Suprapubic skin (tissue), 4 donors: ENCODE results near the gene SLC30A3. TPM values are rescaled to one million over a fixed set of nuclear protein-coding genes. Genes with fewer than 3 reads are reported as not detected.
"Not testable (repeated sequence)": the region's sequence is repeated elsewhere in the genome, so short reads cannot be mapped to it uniquely, and the experiment has no call there.

Source experiments
- DNase-seq, 2 donors: peaks; one replicate each; pipeline ENCODE4 v3.0.0-alpha.2; 2019; ENCODE audit warnings: low spot score in 2 of 2
- H3K27ac ChIP-seq: fragments of 200-600 bp; sonication (generic); one replicate; pipeline ENCODE4 v1.5.1; 2019
- H3K27me3 ChIP-seq: fragments of 200-600 bp; sonication (generic); one replicate; pipeline ENCODE4 v1.5.1; 2019
- H3K36me3 ChIP-seq: fragments of 200-600 bp; sonication (generic); one replicate; pipeline ENCODE4 v1.5.1; 2019
- H3K4me1 ChIP-seq: fragments of 200-600 bp; sonication (generic); one replicate; pipeline ENCODE4 v1.5.1; 2019
- H3K4me3 ChIP-seq: fragments of 200-600 bp; sonication (generic); one replicate; pipeline ENCODE4 v1.5.1; 2019; ENCODE audit warnings: mild to moderate bottlenecking
- H3K9me3 ChIP-seq: fragments of 200-600 bp; sonication (generic); one replicate; pipeline ENCODE4 v1.5.1; 2019
- CTCF ChIP-seq, 2 donors: fragments of 200-600 bp in 1 of 2; fragments of 450-650 bp in 1 of 2; sonication (generic) in 1 of 2; IDR thresholded peaks; one replicate each; pipeline ENCODE4 v1.5.1; 2016 to 2019; ENCODE audit warnings: antibody characterized with exemption in 2 of 2, mild to moderate bottlenecking in 1 of 2, moderate library complexity in 1 of 2
- EP300 ChIP-seq: sonication (generic); formaldehyde crosslinking; IDR thresholded peaks from one replicate; pipeline ENCODE4 v1.6.1; 2017; ENCODE audit warnings: antibody characterized with exemption
- POLR2A ChIP-seq, 2 donors: fragments of 450-650 bp; IDR thresholded peaks; one replicate each; pipeline ENCODE4 v1.6.1; 2017; ENCODE audit warnings: antibody characterized with exemption in 2 of 2, mild to moderate bottlenecking in 2 of 2, moderate library complexity in 2 of 2
- POLR2AphosphoS5 ChIP-seq, 3 donors: sonication (generic); formaldehyde crosslinking; IDR thresholded peaks; one replicate each; pipeline ENCODE4 v1.6.1; 2017; ENCODE audit warnings: antibody characterized with exemption in 3 of 3
- WGBS: methylation state at CpG from one replicate; pipeline ENCODE4 v1.1.5; 2018; 5-methylcytosine and 5-hydroxymethylcytosine counted together
- total RNA-seq, 4 donors: library from RNA; depleted of rRNA; stranded (reverse); fragments of >200 nt; gene quantifications; one replicate each; pipeline ENCODE4 v1.1.0, GENCODE V29; 2016

SLC30A3 gene
- total RNA-seq, 4 donors from 2014 or later, result not detected

- Histone ChIP-seq H3K27me3 (peaks cover 34% of the 10 kb centered on the region), H3K9me3 (no peaks in the 10 kb centered on the region), H3K36me3 (no peaks in the 10 kb centered on the region), H3K27ac (no peak overlapping the region), H3K4me3 (no peak overlapping the region), H3K4me1 (peaks cover 2% of the 10 kb centered on the region)
- 55% methylated on average over 3 of the region's 3 CpGs for WGBS
- no peak for DNase-seq
- no peak for TF ChIP-seq POLR2A (IDR thresholded peaks at IDR 0.05)
- TF ChIP-seq CTCF (IDR thresholded peaks at IDR 0.05), result no peak
- no peak for TF ChIP-seq EP300
- TF ChIP-seq POLR2AphosphoS5 (IDR thresholded peaks at IDR 0.05), result no peak
Measured at GRCh38 chr2:27270131-27270530, 7.3 kb upstream of the SLC30A3 start.

GRCh38 chr2:27268296-27268695 is 5.4 kb upstream of the SLC30A3 start:
- not testable (repeated sequence) for DNase-seq, H3K36me3 ChIP-seq, H3K9me3 ChIP-seq, H3K4me3 ChIP-seq, H3K27ac ChIP-seq
- Histone ChIP-seq H3K27me3 (peaks cover 50% of the 10 kb centered on the region), H3K4me1 (peaks cover 20% of the 10 kb centered on the region)
- 93% methylated on average over 13 of the region's 13 CpGs for WGBS

- no peak for TF ChIP-seq POLR2A (IDR thresholded peaks at IDR 0.05)
- no peak for TF ChIP-seq EP300
- TF ChIP-seq CTCF (IDR thresholded peaks at IDR 0.05), result no peak
- no peak for TF ChIP-seq POLR2AphosphoS5 (IDR thresholded peaks at IDR 0.05)
- Histone ChIP-seq H3K27me3 (peaks cover 78% of the 10 kb centered on the region), H3K4me1 (peaks cover 38% of the 10 kb centered on the region)
Measured at GRCh38 chr2:27265536-27265870, 2.7 kb upstream of the SLC30A3 start.

GRCh38 chr2:27264753-27265535 is 2.1 kb upstream of the SLC30A3 start:
- TF ChIP-seq CTCF (IDR thresholded peaks at IDR 0.05) (peak in 1 of 2 donors; percentile 20), POLR2AphosphoS5 (IDR thresholded peaks at IDR 0.05) (no peak)
- no peaks in the 10 kb centered on the region for H3K9me3 ChIP-seq
- peaks cover 80% of the 10 kb centered on the region for H3K27me3 ChIP-seq
- H3K27ac ChIP-seq, result no peak overlapping the region
- peaks cover 38% of the 10 kb centered on the region for H3K4me1 ChIP-seq
- 25% methylated on average over 11 of the region's 56 CpGs for WGBS
- no peak for DNase-seq
- no peaks in the 10 kb centered on the region for H3K36me3 ChIP-seq
- peak overlapping the region; percentile 52 for H3K4me3 ChIP-seq

More at GRCh38 chr2:27265536-27265870, 2.7 kb upstream of the SLC30A3 start:
- no peaks in the 10 kb centered on the region for H3K36me3 ChIP-seq
- no peak overlapping the region for H3K27ac ChIP-seq
- no peak overlapping the region for H3K4me3 ChIP-seq
- no peaks in the 10 kb centered on the region for H3K9me3 ChIP-seq
- no peak for DNase-seq

GRCh38 chr2:27264253-27264752 is 1.5 kb upstream of the SLC30A3 start:
- Histone ChIP-seq H3K27ac (no peak overlapping the region), H3K27me3 (peaks cover 79% of the 10 kb centered on the region), H3K4me3 (peak overlapping the region; percentile 52), H3K36me3 (no peaks in the 10 kb centered on the region), H3K4me1 (peaks cover 38% of the 10 kb centered on the region), H3K9me3 (no peaks in the 10 kb centered on the region)
- no peak for TF ChIP-seq POLR2AphosphoS5 (IDR thresholded peaks at IDR 0.05)
- TF ChIP-seq POLR2A (IDR thresholded peaks at IDR 0.05), result no peak
- no peak for TF ChIP-seq EP300
- no peak for TF ChIP-seq CTCF (IDR thresholded peaks at IDR 0.05)
- WGBS, result under 1% methylated on average over 24 of the region's 38 CpGs
- no peak for DNase-seq
